Bone marrow (tissue), 2 donors: ENCODE data around the gene FAM9A.
"Not testable (repeated sequence)": the region's sequence is repeated elsewhere in the genome, so short reads cannot be mapped to it uniquely, and the experiment has no call there.

Experiments
- DNase-seq, 2 donors: peaks; one replicate each; lab custom pipeline; 2025; lab: John Stamatoyannopoulos, UW

FAM9A gene

GRCh38 chrX:8803326-8803725 lies 2.1 kb upstream of the FAM9A start:
- DNase-seq = no peak

- not testable (repeated sequence) for DNase-seq
Measured at GRCh38 chrX:8800351-8800750, 832 bp downstream of the FAM9A start.

- not testable (repeated sequence) for DNase-seq
Measured at GRCh38 chrX:8799281-8799680, 1.9 kb downstream of the FAM9A start.

- DNase-seq = not testable (repeated sequence)
Measured at GRCh38 chrX:8798702-8799101, 2.5 kb downstream of the FAM9A start.

GRCh38 chrX:8787119-8787518 lies 14.1 kb downstream of the FAM9A start:
- not testable (repeated sequence) for DNase-seq

GRCh38 chrX:8784162-8784561 lies 17.0 kb downstream of the FAM9A start:
- no peak for DNase-seq

- no peak for DNase-seq
Measured at GRCh38 chrX:8783714-8784098, 17.5 kb downstream of the FAM9A start.

GRCh38 chrX:8783097-8783713 lies 18.0 kb downstream of the FAM9A start:
- DNase-seq = peak in 1 of 2 donors; percentile 0

GRCh38 chrX:8782595-8782994 lies 18.6 kb downstream of the FAM9A start:
- DNase-seq = no peak

GRCh38 chrX:8781921-8782320 lies 19.3 kb downstream of the FAM9A start:
- DNase-seq = not testable (repeated sequence)

- DNase-seq = no peak
Measured at GRCh38 chrX:8773117-8773516, 28.1 kb downstream of the FAM9A start.

GRCh38 chrX:8760021-8760420 lies 41.2 kb downstream of the FAM9A start:
- no peak for DNase-seq

GRCh38 chrX:8758706-8759105 lies 42.5 kb downstream of the FAM9A start:
- DNase-seq = not testable (repeated sequence)

- DNase-seq = not testable (repeated sequence)
Measured at GRCh38 chrX:8757609-8758389, 43.4 kb downstream of the FAM9A start.

GRCh38 chrX:8755813-8756212 lies 45.4 kb downstream of the FAM9A start:
- no peak for DNase-seq

GRCh38 chrX:8755116-8755515 lies 46.1 kb downstream of the FAM9A start:
- no peak for DNase-seq

- no peak for DNase-seq
Measured at GRCh38 chrX:8749697-8750096, 51.5 kb downstream of the FAM9A start.

GRCh38 chrX:8748855-8749254 lies 52.3 kb downstream of the FAM9A start:
- no peak for DNase-seq

- peak in 1 of 2 donors; percentile 7 for DNase-seq
Measured at GRCh38 chrX:8743126-8743732, 58.0 kb downstream of the FAM9A start.

- DNase-seq = no peak
Measured at GRCh38 chrX:8741981-8742380, 59.2 kb downstream of the FAM9A start.
